ENCODE results near the gene DRICH1.

GRCh38 chr22:23626286-23626975, 5.7 kb downstream of the DRICH1 start:
- TF ChIP-seq CTCF (IDR thresholded peaks at IDR 0.05) (no peak), POLR2A (IDR thresholded peaks at IDR 0.05) (no peak)

Measured in heart left ventricle (tissue), 13 donors.